GM18508 (cell line): Measurements from ENCODE around the gene TNS4.
"Not testable (repeated sequence)": the region's sequence is repeated elsewhere in the genome, so short reads cannot be mapped to it uniquely, and the experiment has no call there.

ENCODE experiments used
- ATAC-seq: cut with Tn5 transposase; IDR thresholded peaks from one replicate; pipeline ENCODE4 v1.9.1; 2021; ENCODE audit warnings: moderate number of reproducible peaks; ENCODE audit not compliant: insufficient read depth, unreplicated experiment

Gene TNS4, protein sequence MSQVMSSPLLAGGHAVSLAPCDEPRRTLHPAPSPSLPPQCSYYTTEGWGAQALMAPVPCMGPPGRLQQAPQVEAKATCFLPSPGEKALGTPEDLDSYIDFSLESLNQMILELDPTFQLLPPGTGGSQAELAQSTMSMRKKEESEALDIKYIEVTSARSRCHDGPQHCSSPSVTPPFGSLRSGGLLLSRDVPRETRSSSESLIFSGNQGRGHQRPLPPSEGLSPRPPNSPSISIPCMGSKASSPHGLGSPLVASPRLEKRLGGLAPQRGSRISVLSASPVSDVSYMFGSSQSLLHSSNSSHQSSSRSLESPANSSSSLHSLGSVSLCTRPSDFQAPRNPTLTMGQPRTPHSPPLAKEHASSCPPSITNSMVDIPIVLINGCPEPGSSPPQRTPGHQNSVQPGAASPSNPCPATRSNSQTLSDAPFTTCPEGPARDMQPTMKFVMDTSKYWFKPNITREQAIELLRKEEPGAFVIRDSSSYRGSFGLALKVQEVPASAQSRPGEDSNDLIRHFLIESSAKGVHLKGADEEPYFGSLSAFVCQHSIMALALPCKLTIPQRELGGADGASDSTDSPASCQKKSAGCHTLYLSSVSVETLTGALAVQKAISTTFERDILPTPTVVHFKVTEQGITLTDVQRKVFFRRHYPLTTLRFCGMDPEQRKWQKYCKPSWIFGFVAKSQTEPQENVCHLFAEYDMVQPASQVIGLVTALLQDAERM

DNA sequence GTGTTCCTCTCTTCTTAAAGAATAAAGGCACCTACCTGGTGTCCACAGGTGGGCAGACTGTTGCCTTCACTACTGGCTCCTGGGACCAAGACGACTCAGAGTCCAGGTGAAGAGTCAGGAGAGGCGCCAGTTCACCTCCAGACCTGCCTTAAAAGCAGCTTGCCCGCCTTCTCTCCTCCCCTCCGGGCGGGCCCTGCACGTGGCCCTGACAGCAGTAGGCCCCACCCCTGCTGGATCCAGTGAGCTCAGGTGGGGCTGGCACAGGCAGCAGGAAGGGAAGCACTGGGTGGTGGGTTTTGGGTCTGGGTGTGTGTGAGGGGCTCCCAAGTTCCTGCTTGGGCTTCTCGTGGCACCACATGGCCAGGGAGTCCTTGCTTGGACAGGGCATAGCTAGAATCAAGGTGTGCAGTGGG, at the start of gene TNS4:
TNS4 (minus strand) TSS at position 125 of the 413 bp plus-strand sequence. CDS start 5,198 bp downstream, outside the sequence.
- no peak for ATAC-seq

DNA sequence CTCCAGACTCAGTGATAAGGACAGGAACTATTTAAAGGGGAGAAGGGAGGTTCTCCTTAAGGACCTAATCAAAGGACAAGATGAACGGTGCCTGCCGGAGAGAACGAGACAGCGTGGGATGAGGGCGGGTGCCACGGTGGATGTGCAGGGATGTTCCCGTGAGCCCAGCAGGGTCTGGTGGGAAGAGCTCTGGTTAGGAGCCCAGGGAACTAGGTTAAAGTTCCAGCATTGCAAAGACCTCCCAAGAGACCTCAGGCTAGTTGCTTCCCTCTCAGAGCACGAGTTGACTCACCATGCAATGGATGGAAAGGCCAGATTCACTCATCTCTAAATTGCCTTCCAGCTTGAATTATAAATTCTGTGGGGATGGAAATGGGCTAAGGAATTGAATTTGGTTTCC, 49.2 kb upstream of the TNS4 start:
- ATAC-seq, result no peak

DNA sequence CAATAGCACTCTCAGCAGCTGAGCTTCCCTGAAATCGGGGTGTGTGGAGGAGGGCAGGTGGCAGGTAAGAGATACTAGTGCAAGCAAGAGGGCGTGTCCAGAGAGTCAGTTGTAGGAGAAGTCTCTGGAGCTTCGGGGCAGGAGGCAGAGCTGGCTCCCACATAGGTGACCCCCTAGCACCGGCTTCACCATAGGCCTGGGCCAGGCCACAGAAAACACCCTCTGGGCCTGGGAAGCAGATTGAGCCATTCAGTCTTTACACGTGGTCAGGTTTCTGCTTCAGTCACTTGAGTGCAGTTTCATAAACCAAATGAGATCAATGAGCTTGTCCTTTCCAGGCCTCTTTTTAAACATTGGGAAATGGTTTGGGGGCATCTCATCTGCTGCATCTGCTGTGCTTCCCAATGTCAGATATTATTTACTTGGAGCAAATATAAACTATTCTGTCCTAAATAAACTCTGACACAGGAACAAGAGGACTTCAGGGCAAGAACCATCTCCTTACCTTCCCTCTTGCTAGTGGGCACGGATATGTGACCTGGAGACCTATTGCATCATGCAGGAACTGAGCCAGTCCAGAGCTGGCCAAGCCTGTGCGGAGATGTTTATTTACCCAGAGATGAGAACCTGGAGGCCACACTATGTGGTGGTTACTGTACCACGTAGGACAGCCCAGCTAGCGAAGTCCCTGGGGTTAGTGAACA, 47.7 kb upstream of the TNS4 start:
- no peak for ATAC-seq

DNA sequence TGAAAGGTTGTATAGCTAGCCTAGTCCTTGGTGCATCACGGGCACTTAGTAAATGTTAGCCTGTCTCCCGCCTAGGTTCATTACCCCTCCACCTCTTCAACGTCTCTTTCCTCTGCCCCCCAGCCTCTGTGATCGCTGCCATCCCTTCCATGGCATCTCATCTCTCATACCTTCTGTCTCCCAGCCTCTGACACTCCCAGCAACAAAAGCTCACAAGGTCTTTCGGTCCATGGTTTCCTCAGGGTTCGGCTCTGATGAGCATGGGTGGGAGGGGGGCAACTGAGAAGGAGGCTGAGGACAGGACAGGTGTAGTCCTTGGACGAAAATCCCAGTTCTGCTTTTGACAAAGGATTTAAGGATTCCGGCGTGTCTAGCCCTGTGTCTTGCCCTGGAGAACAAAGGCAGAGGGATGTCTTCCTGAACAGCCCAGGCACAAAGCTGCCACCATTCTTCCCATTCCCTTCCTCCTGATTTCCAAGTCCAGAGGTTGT, 47.1 kb upstream of the TNS4 start:
- no peak for ATAC-seq

DNA sequence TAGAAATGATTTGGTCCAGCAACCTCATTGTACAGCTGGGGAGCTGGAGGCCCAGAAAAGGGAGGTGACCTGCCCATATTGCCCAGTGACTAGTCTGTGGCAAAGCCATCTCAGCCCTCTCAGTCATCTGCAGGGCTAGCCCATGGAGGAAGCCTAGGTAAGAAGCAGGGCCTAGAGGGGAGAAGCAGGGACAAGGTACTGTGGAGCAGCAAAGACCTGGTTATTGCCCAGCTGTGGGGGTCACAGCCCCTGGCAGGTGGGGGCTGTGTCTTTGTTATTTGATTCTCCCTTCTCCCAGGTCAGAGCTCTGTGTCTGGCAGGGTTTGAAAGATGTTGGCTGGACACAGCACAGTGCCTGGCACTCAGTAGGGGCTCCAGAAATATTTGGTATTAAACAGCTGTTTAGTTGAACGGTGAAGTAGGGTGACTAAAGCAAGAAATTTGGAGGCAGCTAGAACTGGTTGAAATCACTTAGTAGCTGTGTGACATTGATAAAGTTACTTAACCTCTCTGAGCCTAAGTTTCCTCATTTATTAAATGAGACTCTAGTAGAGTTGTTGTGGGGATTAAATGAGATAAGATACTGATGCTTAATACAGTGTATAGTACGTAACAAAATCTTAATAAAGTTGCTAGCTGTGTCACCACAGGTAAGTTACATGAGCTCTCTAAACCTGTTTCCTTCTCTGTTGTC, 46.5 kb upstream of the TNS4 start:
- no peak for ATAC-seq

DNA sequence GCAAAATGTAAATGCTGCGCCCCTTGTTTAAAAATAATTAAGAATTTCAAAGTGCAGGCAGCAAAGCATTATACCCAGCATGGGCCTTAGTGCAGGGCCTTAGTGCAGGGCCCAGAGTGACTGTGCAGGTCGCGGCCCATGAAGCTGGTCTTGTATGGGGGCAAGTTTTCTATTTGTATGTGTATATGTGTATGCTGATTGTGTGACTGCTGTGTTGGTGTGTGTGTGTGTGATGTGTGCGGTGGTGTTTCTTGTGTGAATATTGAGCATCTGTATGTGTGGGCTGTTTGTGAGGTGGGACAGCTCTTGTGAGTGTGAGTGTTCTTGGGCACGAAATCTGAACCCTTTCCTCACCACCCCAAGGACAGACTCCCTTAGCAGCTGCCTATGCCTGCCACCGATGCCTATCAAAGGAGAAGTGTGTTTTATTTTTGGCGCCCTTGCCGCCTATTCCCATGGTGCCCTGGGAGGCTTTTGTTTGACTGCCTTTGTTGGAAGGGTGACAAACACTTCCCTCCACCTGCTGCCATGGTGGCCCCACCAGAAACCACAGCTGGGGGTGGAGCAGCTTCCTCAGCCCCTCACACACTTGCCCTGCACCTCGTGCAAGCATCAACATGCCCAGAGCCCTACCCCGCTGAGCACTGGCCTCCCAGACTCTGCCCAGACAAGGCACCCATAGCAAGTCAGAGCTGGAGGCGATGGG, 45.8 kb upstream of the TNS4 start:
- ATAC-seq, result no peak

DNA sequence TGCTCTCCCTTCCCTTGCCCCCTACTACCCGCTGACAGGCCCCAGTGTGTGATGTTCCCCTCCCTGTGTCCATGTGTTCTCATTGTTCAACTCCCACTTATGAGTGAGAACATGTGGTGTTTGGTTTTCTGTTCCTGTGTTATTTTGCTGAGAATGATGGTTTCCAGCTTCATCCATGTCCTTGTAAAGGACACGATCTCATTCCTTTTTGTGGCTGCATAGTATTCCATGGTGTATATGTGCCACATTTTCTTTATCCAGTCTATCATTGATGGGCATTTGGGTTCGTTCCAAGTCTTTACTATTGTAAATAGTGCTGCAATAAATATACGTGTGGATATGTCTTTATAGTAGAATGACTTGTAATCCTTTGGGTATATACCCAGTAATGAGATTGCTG, 45.1 kb upstream of the TNS4 start:
- ATAC-seq, result not testable (repeated sequence)

DNA sequence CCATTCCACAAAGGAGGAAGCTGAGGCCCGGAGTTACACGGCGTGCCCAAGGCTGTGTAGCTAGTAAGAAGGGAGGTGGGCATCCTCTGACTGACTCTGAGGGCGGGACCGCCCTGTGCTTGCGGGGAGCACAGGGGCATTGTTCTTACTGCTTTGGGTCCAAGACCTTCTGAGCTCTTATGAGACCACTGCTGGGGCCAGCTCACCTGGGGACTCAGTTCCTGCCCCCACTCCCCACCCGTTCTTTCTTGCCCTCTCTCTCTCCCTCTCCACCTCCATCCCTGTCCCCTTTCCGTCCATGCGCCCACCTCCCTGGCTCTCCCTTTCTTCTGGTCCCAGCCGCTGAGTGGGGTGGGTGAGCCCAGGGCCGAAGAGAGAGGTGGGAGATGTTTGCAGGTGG, 44.2 kb upstream of the TNS4 start:
- no peak for ATAC-seq

DNA sequence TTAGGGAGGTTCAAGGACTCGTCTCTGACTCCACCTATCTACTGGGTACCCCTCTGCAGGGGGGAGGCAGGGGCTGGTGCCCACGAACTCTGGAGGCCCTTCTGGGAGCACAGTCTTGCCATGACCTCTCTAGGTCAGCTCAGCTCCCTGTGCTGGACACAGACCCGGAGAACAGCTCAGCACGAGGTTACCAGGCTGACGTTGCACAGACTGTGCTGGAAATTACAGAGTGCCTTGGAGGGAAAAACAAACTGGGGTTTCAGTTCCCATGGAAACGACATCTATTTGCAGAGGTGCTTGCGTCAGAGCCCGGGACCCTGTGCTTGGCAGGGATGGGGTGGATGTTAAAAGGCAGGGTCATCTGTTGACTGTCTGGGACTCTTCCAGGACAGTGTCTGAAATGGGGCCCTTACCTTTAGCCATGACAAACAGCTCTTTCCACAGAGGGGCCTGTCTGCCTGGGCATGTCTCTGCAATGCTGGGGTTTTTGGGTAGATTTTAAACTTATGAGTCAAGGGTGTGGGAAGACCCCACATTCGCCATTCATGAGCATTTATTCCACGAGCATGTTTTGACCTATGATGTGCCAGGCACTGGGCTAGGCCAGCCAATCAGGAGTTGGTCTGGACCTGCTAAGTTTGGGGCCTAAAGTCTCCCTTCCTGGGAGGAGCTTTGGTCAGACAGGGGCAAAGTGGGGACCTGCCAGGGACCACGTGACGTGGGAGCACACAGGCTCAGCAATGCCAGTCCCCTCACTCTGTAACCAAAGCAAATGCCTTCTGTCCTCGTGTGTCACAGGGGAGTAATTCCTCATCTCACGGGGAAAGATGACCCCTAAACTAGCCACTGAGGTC, 41.4 kb upstream of the TNS4 start:
- ATAC-seq, result no peak

DNA sequence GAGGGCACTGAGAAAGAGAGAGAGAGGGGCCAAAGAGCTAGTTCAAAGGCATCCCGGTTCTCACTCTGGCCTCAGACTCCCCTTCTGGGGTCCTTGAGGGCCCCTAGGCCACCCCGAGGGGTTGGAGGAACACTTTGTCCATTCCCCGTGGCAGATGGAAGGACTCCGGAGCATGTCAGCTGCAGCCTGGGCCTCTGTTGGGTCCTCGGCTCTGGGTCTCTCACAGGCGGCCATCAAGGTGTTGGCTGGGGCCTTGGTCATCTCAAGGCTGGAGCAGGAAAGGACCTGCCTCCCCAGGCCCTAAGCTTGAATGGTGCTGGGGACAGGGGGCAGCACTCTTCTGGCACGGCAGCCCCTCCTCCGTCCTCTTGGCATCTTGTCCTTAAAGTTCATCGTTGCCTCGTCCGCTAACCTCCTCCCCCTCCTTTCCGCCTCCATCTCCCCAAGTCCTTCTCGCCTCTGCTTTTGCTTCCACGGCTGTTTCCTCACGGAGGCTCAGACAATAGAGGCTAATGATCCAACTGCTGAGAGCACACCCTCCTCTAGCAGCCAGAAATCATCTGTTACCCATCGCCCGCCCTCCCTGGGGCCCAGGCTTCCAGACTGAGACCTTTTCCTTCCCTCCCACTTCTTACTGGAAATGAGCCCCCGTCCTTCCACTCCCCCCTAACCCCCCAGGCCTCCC, 40.6 kb upstream of the TNS4 start:
- ATAC-seq, result no peak

DNA sequence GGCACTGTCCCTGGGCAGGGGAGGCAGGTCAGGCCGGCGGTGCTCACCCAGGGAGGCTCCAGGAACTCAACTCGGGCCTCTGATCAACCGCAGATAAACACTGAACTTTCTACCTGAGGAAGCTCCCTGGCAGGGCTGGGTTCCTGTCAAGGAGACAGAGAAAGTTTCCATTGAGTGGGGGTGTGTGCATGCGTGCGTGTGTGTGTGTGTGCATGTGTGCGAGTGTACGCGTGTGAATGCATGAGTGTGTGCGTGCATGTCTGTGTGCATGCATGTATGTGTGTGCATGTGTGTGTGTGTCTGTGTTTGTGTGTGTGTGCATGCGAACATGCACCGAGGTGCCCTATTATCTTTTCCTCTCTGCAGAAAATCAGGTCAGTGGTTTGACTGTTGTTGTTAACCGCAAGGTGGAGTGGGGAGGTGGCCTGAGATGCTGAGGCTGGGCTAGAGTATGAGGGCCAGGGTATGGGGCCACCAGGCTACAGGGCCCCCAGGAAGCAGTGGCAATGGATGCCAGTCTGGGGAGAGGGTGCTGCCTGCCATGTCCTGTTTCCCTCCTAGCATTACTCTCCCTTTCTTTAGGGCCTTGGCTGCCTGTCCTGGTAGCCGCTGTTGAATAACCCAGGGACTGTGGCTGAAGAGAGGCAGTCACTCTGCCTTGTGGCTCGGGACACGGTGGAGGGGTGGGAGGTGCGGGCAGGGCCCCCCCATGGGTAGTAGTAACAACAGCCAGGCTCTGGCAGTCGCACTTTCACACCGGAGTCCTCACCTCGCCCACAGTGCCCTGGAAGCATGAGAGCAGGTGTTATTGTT, 39.8 kb upstream of the TNS4 start:
- no peak for ATAC-seq

DNA sequence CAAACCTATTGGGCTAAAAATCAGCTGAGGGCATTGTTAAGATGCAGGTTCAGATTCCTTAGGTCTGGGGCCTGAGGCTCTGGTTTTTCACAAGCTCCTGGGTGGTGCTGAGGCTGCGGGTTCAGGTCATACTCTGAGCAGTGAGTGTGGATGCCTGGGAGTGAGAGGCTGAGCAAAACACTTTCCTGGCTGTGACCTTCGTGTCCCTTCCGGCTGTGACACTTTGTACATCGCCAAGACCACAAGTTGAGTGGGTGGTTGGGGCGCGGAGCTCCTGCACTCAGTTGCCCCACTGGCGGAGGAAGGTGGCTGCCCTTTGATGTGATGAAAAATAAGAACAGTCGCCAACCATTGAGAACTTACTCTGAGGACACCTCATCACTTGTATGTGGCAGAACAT, 39.0 kb upstream of the TNS4 start:
- no peak for ATAC-seq

DNA sequence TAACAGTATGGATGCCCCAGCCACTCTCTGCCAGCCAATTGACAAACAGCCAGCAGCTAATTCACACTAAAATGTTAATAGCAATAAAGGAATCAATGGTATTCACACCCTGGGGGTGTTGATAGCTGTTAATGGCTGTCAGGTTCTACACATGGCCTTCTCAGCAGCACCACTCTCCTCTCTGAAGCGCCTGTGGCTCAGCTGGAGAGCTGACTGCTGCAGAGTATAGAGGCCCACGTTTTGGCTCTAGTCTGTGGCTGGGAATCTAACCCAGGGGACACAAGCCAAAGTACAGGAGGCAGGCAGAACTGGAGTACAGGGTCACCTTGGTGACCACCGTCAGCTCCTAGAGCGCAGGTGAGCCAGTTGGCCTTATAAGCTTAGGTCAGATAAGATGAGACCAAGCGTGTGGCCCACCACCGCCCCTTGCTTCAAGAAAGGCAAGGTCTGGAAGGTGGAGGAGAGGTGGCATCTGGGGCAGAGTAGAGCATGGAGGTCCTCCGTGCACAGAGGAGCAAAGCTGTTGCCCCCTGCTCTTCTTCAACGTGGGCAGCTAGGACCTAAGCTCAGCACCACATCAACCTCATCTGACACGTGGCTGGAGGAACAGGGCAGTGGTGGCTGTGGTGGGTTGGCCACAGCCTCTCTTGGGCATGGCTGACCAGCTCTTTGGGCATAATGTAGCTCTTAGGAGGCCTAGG, 38.4 kb upstream of the TNS4 start:
- no peak for ATAC-seq

DNA sequence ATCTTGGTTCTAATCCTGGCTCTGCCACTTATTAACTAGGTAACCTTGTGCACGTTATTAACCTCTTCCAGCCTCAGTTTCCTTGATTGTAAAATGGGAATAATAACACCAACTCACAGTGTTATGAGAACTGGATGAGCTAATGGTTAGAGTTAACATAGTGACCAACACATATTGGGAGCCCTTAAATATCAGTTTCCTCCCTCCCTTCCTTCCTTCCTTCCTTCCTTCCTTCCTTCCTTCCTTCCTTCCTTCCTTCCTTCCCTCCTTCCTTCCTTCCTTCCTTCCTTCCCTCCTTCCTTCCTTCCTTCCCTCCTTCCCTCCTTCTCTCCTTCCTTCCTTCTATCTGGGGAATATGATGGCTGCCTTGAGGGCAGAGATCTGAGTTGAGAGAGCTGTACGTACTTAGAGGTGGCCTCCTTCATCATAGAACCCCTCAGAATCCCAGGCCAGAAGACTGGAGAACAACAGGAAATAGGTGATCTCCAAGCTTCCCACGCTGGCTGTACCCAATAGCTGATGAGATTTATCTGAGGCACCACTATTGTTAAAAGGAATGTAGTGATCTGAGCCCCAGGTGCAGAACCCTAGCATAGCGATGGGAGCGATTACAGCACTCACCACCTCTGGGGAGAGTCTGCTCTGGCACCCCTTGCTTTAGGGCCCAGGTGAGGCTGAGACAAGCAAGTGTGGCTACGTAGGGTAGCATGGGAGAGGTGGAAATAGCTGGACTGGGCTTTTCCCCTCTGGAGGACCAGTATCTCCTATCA, 37.7 kb upstream of the TNS4 start:
- ATAC-seq, result no peak

DNA sequence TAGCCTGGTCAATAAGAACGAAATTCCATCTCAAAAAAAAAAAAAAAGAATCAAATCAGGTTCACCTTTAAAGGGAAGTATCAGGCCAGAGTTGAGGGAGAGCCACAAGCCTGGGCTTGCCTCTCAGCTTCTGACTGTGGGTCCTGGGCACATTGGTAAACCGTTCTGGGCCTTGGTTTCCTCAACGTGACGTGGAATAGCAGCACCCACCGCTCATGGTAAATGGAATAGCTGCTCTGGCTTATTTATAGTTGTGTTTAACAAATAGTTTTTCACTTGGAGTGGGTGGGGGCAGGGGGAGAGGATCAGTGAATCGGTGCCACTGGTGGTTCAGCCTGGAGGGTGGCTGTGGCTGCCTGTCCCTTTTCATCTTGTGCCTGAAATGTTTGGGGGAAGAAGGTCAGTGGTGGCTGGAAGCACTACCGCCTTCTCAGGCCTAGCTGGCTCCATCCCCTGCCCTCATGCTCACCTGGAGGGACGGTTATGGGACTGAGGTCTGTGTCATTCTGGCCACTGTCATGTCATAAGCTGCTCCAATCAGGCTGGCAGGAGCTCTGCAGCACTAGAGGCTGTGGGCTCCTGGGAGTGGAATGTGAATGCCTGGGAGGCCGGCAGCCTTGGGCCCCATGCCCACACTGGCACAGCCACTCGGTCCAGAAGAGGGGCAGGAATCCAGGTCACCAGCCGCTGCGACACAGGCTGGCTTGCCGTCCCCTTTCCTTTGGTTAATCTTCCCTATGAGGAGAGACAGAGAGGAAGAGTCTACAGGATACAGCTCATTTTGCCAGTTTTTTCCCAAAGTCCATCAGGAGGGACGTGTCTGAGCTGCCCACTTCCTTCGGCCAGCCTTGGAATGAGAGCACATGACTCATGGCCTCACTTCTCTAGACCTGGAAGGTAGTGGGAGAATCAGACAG, 36.9 kb upstream of the TNS4 start:
- ATAC-seq, result no peak
